Measurements from ENCODE around the gene ATG4D. TPM values are rescaled to one million over a fixed set of nuclear protein-coding genes. Genes with fewer than 3 reads are reported as not detected.

Gene ATG4D
- total RNA-seq, 1 experiment from 2014 or later: 16.3 TPM

GRCh38 chr19:10580979-10581631 is 37.4 kb downstream of the ATG4D start:
- DNase-seq (ENCODE audit: low read depth): peak; percentile 86

- DNase-seq (ENCODE audit: low read depth): no peak
Observed at GRCh38 chr19:10582091-10582490, 38.4 kb downstream of the ATG4D start.

DNA sequence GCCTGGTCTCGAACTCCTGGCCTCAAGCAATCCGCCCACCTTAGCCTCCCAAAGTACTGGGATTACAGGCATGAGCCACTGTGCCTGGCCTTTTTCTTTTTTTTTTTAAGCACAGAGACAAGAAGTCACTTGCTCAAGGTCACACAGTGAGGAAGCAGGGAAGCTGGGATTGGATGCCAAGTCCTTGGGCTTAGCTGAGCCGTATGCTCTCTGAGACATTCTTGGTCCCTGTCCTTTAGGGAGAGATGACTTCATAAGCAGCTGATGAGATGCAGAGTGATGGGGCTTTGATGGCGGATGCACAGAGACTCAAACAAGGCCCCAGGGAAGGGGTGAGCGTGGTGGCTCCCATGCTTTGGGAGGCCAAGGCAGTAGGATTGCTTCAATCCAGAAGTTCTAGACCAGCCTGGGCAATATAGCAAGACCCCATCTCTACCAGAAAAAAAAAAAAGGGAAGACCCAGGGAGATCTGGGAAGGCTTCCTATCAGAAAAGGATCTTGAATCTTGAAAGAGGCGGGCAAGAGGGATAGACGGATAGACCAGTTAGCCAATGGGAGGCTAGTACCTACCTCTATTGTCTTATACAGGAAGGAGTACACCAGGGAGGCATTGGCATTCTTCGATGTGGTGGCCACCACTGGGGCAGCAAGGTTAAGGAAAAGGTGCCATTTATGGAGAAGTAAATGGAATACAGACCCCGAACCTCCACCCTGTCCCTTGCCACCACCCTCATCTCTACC is 39.5 kb downstream of the ATG4D start:
- DNase-seq (ENCODE audit: low read depth): no peak

- no peak for DNase-seq (ENCODE audit: low read depth)
Observed at GRCh38 chr19:10586396-10586795, 42.7 kb downstream of the ATG4D start.

DNA sequence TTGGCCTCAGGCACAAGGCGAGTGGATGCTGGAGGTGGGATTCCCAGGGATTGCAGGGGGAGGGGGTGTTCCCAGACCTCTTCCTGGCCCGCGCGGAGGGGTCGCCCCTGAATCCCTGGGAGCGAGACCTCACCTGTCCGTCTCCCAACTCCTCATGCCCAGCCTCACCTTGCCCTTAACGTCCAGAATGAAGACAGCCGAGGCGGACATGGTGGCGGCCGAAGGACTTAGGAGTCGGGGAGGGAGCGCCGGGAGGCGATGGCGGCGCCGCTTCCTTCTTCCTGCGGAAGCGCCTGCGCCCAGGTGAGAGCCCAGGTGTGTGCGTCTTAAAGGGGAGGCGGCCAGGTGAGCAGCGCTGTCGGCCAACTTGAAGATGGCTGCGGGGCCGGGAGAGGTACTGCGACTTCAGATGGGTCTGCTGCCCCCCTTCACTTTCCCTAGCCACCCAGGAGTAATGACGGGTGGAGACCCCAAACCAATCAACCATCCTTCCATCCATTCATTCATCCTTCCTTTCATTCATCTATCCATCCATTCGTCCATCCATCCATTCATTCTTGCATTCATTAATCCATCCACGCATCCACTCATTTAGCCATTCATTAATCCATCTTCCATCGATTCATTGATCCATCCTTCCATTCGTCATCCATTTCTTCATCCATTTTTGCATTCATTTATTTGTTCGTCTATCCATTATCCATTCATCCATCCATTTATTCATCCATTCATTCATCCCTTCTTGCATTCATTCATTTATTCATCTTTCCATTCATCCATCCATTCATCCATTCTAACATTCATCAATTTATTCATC is 43.5 kb downstream of the ATG4D start, which contains the start of gene AP1M2:
Gene AP1M2 (minus strand): TSS at position 291 of the 817 bp plus-strand sequence. CDS start 81 bp downstream, at position 210.
- no peak for DNase-seq (ENCODE audit: low read depth)

DNA sequence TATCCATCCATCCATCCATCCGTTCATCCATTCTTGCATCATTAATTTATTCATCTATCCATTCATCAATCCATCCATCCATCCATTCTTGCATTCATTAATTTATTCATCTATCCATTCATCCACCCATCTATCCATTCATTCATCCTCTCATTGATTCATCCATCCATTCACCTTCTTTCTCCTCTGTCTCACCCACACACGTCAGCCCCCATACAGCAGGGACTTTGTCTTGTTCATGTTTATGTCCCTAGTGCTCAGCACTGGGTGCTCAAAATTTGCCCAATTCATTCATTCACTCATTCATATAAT is 44.1 kb downstream of the ATG4D start:
- no peak for DNase-seq (ENCODE audit: low read depth)

DNA sequence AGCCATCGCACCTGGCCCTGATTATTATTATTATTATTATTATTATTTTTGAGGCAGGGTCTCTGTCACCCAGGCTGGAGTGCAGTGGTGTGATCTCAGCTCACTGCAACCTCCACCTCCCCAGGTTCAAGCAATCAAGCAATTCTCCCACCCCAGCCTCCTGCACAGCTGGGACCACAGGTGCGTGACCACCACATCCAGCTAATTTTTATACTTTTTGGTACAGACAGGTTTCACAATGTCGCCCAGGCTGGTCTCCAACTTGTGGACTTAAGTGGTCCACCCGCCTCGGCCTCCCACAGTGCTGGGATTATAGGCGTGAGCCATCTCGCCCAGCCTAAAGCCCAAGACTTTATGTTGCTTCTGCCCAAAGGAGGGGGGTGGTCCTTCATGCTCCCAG is 49.4 kb downstream of the ATG4D start:
- DNase-seq (ENCODE audit: low read depth): no peak

- DNase-seq (ENCODE audit: low read depth): no peak
Observed at GRCh38 chr19:10593820-10594637, 50.3 kb downstream of the ATG4D start.

DNA sequence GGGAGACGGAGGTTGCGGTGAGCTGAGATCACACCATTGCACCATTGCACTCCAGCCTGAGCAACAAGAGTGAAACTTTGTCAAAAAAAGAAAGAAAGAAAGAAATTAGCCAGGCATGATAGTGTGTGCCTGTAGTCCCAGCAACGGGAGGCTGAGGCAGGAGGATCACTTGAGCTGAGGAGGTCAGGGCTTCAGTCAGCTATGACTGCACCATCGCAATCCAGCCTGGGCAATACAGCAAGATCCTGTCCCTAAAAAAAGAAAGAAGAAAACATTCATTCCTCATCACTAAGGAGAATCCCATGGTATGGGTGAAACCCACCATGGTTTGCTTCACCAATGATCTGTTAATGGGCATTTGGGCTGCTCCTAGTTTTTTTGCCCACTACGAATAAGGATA is 56.4 kb downstream of the ATG4D start:
- no peak for DNase-seq (ENCODE audit: low read depth)

- no peak for DNase-seq (ENCODE audit: low read depth)
Observed at GRCh38 chr19:10601999-10602329, 58.3 kb downstream of the ATG4D start.

- peak; percentile 70 for DNase-seq (ENCODE audit: low read depth)
Observed at GRCh38 chr19:10602330-10603083, 58.8 kb downstream of the ATG4D start.

Other genes starting within 250 kb of the ATG4D start
- 0.88 and 1.2 TPM in 2 replicates for gene ZGLP1, start 234.1 kb upstream of the ATG4D start, total RNA-seq (2014; rRNA removed; shearing (Covaris generic))
- 33.0 and 50.1 TPM in 2 replicates for gene FDX2, start 227.9 kb upstream of the ATG4D start, total RNA-seq (2014; rRNA removed; shearing (Covaris generic))
- 9.0 and 11.8 TPM in 2 replicates for gene RAVER1, start 210.4 kb upstream of the ATG4D start, total RNA-seq (2014; rRNA removed; shearing (Covaris generic))
- gene ICAM3, start 204.3 kb upstream of the ATG4D start, total RNA-seq (2014; rRNA removed; shearing (Covaris generic)): 16.8 and 21.5 TPM in 2 replicates
- 44.6 and 56.8 TPM in 2 replicates for gene TYK2, start 163.3 kb upstream of the ATG4D start, total RNA-seq (2014; rRNA removed; shearing (Covaris generic))
- gene CDC37, start 140.4 kb upstream of the ATG4D start, total RNA-seq (2014; rRNA removed; shearing (Covaris generic)): 89.3 and 107 TPM in 2 replicates
- 1.3 and 2.0 TPM in 2 replicates for gene PDE4A, start 123.4 kb upstream of the ATG4D start, total RNA-seq (2014; rRNA removed; shearing (Covaris generic))
- gene KEAP1, start 40.5 kb upstream of the ATG4D start, total RNA-seq (2014; rRNA removed; shearing (Covaris generic)): 46.1 and 62.7 TPM in 2 replicates
- gene S1PR5, start 26.5 kb upstream of the ATG4D start, total RNA-seq (2014; rRNA removed; shearing (Covaris generic)): 0.29 TPM in 1 of 2 replicates, not detected in the other
- 10.1 and 12.1 TPM in 2 replicates for gene KRI1, start 22.1 kb downstream of the ATG4D start, total RNA-seq (2014; rRNA removed; shearing (Covaris generic))
- 32.9 and 58.4 TPM in 2 replicates for gene CDKN2D, start 25.1 kb downstream of the ATG4D start, total RNA-seq (2014; rRNA removed; shearing (Covaris generic))
- gene AP1M2, start 43.4 kb downstream of the ATG4D start, total RNA-seq (2014; rRNA removed; shearing (Covaris generic)): 0.49 and 2.5 TPM in 2 replicates
- 16.5 and 21.1 TPM in 2 replicates for gene SLC44A2, start 81.6 kb downstream of the ATG4D start, total RNA-seq (2014; rRNA removed; shearing (Covaris generic))
- gene ILF3, start 110.4 kb downstream of the ATG4D start, total RNA-seq (2014; rRNA removed; shearing (Covaris generic)): 102 and 107 TPM in 2 replicates
- gene QTRT1, start 157.5 kb downstream of the ATG4D start, total RNA-seq (2014; rRNA removed; shearing (Covaris generic)): 18.4 and 25.5 TPM in 2 replicates
- gene DNM2, start 174.2 kb downstream of the ATG4D start, total RNA-seq (2014; rRNA removed; shearing (Covaris generic)): 46.6 and 77.3 TPM in 2 replicates